H1 (cell line): Measurements from ENCODE around the gene ZNF582. TPM values are rescaled to one million over a fixed set of nuclear protein-coding genes. Genes with fewer than 3 reads are reported as not detected.

Source experiments
- HDAC6 ChIP-seq: IDR thresholded peaks from one replicate; pipeline ENCODE4 v1.7.1; 2012; ENCODE audit warnings: low read depth, mild to moderate bottlenecking, inconsistent platforms, low read length, moderate library complexity
- ZNF274 ChIP-seq: IDR thresholded peaks from 2 replicates; pipeline ENCODE4 v1.7.0; 2012; ENCODE audit warnings: low read length, borderline replicate concordance; ENCODE audit errors: extremely low read depth
- polyA plus RNA-seq, 7 experiments: library from polyadenylated mRNA; depleted of rRNA in 3 of 7; stranded (reverse) in 5 of 7; unstranded in 2 of 7; fragments of >200 nt in 5 of 7; fragments of 200-250 nt in 2 of 7; gene quantifications; 1 replicate in 5 of 7; 2 replicates in 1 of 7; 4 replicates in 1 of 7; pipeline versions ENCODE4 v1.2.1 to v1.2.3, GENCODE V29; 2011 to 2013; ENCODE audit warnings: missing spikeins in 2 of 7, mixed read lengths in 2 of 7
- total RNA-seq: library from RNA; stranded (reverse); fragmentation: NEBNext Ultra II Directional; extraction: Animal tissue kit (Norgen Biotek cat#: 25700); gene quantifications from 2 replicates; pipeline ENCODE4 v1.2.1, GENCODE V29; 2021

ZNF582 gene
- total and polyA plus RNA-seq, 2 of the 8 experiments (the other 6 are each of a cell fraction or from before 2014, with no cell fraction given): 3.8 to 5.8 TPM

DNA sequence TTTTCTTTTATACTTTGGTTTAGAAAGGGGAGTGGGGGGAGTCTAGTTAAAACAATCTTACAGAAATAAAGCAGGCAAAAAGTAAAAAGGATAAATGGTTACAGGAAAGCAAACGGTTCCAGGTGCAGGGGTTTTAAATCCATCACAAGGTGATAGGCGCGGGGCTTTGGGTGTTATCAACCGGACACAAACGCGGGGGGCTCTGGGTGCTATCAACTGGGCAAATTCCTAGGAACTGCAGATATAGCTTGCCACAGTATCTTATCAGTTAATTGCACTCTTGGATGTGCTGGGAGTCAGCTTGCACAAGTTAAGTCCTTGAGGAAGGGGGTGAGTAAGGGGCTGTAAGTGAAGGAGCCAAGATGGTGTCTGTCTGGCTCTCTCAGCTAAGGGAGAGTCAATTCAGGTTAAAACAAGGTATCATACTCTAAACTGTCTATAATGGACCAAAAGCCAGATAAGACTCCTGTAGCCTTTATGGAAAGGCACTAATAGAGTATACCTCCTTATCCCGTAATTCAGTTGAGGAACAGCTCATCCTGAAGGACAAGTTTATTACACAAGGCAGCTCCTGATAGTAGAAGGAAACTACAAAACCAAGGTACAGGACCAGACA is 46.1 kb downstream of the ZNF582 start (continued):
- no peak for TF ChIP-seq ZNF274
- no peak for TF ChIP-seq HDAC6
